DOHH2 (cell line): ENCODE measurements around the gene IL19.

Experiments
- H3F3A ChIP-seq: fragments of 200-600 bp; sonication (generic), shearing (Covaris generic); 2 replicates; pipeline ENCODE4 v1.6.0; 2016; ENCODE audit warnings: antibody characterized with exemption, mild to moderate bottlenecking; ENCODE audit not compliant: control insufficient read depth, insufficient read depth
- H3K27ac ChIP-seq: fragments of 200-600 bp; sonication (generic); 2 replicates; pipeline ENCODE4 v1.5.1; 2014; ENCODE audit warnings: low read depth, mild to moderate bottlenecking, low read length, moderate library complexity
- H3K27me3 ChIP-seq: fragments of 200-600 bp; sonication (generic); 2 replicates; pipeline ENCODE4 v1.6.1; 2014; ENCODE audit warnings: mild to moderate bottlenecking, low read length, mixed read lengths; ENCODE audit not compliant: control insufficient read depth
- H3K36me3 ChIP-seq: fragments of 200-600 bp; sonication (generic); 2 replicates; pipeline ENCODE4 v1.6.1; 2014; ENCODE audit warnings: mild to moderate bottlenecking, low read length, moderate library complexity, mixed read lengths; ENCODE audit not compliant: control insufficient read depth
- H3K4me1 ChIP-seq: fragments of 200-600 bp; sonication (generic); 2 replicates; pipeline ENCODE4 v1.6.1; 2014; ENCODE audit warnings: mild to moderate bottlenecking, low read length, mixed read lengths; ENCODE audit not compliant: control insufficient read depth
- H3K4me2 ChIP-seq: fragments of 200-600 bp; sonication (generic); 2 replicates; pipeline ENCODE4 v1.6.0; 2014; ENCODE audit warnings: mild to moderate bottlenecking, low read length, moderate library complexity
- H3K4me3 ChIP-seq: fragments of 200-600 bp; sonication (generic); 2 replicates; pipeline ENCODE4 v1.5.1; 2014; ENCODE audit warnings: mild to moderate bottlenecking, low read length, mixed read lengths
- H3K79me2 ChIP-seq: fragments of 200-600 bp; sonication (generic); 2 replicates; pipeline ENCODE4 v1.6.1; 2014; ENCODE audit warnings: mild to moderate bottlenecking, low read length, mixed read lengths; ENCODE audit not compliant: control insufficient read depth
- H3K9me2 ChIP-seq: fragments of 200-600 bp; sonication (generic); replicated peaks from 2 replicates; pipeline ENCODE4 v1.6.1; 2014; ENCODE audit warnings: mild to moderate bottlenecking, low read length, mixed read lengths; ENCODE audit not compliant: control insufficient read depth
- H3K9me3 ChIP-seq: fragments of 200-600 bp; sonication (generic); 2 replicates; pipeline ENCODE4 v1.6.1; 2014; ENCODE audit warnings: antibody characterized with exemption, low read length, mixed read lengths; ENCODE audit not compliant: control insufficient read depth, insufficient read depth
- H4K20me1 ChIP-seq: fragments of 200-600 bp; sonication (generic); 2 replicates; pipeline ENCODE4 v1.6.0; 2014; ENCODE audit warnings: low read depth, mild to moderate bottlenecking, antibody characterized with exemption, low read length, moderate library complexity; ENCODE audit not compliant: control insufficient read depth, insufficient read depth
- EZH2phosphoT487 ChIP-seq: fragments of 200-600 bp; sonication (generic); IDR thresholded peaks from 2 replicates; pipeline ENCODE4 v1.6.1; 2017; ENCODE audit warnings: borderline replicate concordance, mild to moderate bottlenecking, antibody characterized with exemption, low read length, moderate library complexity, mixed read lengths
- TF ChIP-seq, protein P1 (sequence below): fragments of 200-600 bp; sonication (generic); IDR thresholded peaks from one replicate; pipeline ENCODE4 v1.5.1; 2014; ENCODE audit warnings: antibody characterized with exemption, mild to moderate bottlenecking, low read depth, low read length; ENCODE audit not compliant: poor library complexity, severe bottlenecking

Gene IL19

DNA sequence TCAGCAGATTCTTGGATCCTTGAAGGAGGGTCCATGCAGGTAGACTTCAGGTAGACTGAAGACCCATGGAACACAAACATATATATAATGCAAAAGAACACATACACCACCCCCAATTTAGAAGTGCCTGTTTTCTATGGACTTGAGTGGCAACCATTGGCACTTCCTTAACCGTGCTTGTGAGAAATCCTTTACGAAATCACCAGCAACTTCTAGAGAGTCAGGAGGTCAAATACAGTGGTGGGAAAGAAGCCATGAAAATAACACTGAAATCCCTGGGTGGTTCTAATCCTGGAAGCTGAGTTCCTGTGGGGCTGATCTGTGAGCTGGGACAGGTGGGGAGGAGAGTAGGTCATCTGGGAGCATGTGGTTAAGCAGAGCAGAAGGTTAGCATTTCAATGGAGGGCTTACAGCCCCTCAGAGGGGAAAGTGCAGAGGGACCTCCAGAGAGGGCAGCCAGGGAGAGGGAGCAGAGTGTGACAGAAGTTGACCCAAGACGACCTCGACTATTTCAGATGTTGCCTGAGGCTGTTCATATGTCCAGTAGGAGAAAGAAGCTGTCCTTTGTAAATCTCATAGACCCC, 14.7 kb downstream of the IL19 start:
- no peaks in the 10 kb centered on the region for H3K9me3 ChIP-seq
- H3K27me3 ChIP-seq = peaks cover 63% of the 10 kb centered on the region
- H3K79me2 ChIP-seq = no peaks in the 10 kb centered on the region
- H3K4me3 ChIP-seq = no peak overlapping the region
- H4K20me1 ChIP-seq = no peaks in the 10 kb centered on the region
- H3K36me3 ChIP-seq = no peaks in the 10 kb centered on the region
- H3K9me2 ChIP-seq = no peaks in the 10 kb centered on the region
- H3K27ac ChIP-seq = no peak overlapping the region
- H3K4me2 ChIP-seq = no peak overlapping the region
- H3F3A ChIP-seq = no peaks in the 10 kb centered on the region
- TF ChIP-seq, protein P1, sequence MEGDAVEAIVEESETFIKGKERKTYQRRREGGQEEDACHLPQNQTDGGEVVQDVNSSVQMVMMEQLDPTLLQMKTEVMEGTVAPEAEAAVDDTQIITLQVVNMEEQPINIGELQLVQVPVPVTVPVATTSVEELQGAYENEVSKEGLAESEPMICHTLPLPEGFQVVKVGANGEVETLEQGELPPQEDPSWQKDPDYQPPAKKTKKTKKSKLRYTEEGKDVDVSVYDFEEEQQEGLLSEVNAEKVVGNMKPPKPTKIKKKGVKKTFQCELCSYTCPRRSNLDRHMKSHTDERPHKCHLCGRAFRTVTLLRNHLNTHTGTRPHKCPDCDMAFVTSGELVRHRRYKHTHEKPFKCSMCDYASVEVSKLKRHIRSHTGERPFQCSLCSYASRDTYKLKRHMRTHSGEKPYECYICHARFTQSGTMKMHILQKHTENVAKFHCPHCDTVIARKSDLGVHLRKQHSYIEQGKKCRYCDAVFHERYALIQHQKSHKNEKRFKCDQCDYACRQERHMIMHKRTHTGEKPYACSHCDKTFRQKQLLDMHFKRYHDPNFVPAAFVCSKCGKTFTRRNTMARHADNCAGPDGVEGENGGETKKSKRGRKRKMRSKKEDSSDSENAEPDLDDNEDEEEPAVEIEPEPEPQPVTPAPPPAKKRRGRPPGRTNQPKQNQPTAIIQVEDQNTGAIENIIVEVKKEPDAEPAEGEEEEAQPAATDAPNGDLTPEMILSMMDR = no peak
- TF ChIP-seq EZH2phosphoT487 = no peak
- H3K4me1 ChIP-seq = peaks cover 10% of the 10 kb centered on the region

DNA sequence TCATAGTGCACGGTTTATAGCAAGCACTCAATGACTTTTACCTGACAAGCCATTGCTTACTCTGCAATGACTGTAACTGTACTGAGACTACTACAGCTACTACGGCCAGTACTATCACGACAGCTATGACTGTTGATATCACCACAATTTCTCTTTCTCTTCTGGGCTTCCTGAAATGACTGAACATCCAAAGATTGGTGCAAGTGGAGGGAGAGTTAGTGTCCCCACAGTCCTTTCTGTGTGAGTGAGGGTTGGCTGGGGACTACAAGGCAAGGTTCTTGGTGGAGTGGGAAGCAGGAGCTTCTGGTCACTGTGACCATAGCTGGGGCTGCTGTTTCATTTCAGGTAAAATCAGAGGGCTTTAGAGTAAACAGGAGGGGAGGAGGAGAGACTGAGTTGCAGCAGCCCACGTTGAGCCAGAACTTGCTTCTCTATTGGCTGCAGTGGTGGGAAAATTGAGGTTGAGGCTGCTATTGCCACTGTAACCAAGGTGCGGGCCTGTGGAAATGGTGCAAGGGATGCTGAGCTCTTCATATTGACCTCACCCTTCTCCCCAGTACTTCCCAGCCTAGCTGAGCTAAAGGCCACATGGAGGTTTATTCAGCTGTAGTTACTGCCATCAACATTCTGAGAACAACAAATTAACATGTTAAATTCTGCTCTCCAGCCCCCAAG, 15.8 kb downstream of the IL19 start:
- Histone ChIP-seq H3K27me3 (peaks cover 73% of the 10 kb centered on the region), H3K9me3 (no peaks in the 10 kb centered on the region), H3K79me2 (no peaks in the 10 kb centered on the region), H3K4me1 (peaks cover 10% of the 10 kb centered on the region), H3K4me3 (no peak overlapping the region), H3K9me2 (no peaks in the 10 kb centered on the region), H4K20me1 (no peaks in the 10 kb centered on the region), H3K36me3 (no peaks in the 10 kb centered on the region), H3K4me2 (no peak overlapping the region), H3K27ac (no peak overlapping the region), H3F3A (no peaks in the 10 kb centered on the region)
- TF ChIP-seq, protein P1 = no peak
- TF ChIP-seq EZH2phosphoT487 = no peak

DNA sequence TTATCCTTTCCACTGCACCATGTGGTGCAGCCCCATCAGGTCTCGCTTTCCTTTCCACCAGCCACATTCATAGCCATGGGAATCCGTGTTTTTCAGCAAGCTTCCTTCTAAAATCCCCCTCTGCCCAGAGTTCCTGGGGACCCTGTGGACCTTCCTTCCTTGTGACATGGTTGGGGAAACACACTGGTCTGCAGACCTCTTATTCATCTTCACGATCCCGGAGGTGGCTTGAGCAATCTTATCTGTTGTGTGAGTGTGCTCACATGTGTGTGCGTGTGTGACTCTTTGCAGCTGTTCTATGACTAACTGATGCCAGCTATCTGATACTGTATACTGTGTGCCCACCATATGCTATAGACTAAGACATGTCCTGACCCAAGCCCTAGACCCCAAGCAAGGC, 17.3 kb downstream of the IL19 start:
- no peak overlapping the region for H3K27ac ChIP-seq
- no peaks in the 10 kb centered on the region for H3K79me2 ChIP-seq
- H3K4me3 ChIP-seq = no peak overlapping the region
- no peaks in the 10 kb centered on the region for H3K9me2 ChIP-seq
- peaks cover 88% of the 10 kb centered on the region for H3K27me3 ChIP-seq
- H4K20me1 ChIP-seq = no peaks in the 10 kb centered on the region
- H3K4me1 ChIP-seq = peaks cover 2% of the 10 kb centered on the region
- H3F3A ChIP-seq = no peaks in the 10 kb centered on the region
- H3K36me3 ChIP-seq = no peaks in the 10 kb centered on the region
- TF ChIP-seq, protein P1 = no peak
- TF ChIP-seq EZH2phosphoT487 = no peak
- no peak overlapping the region for H3K4me2 ChIP-seq
- no peaks in the 10 kb centered on the region for H3K9me3 ChIP-seq
